GM19239 (cell line): ENCODE data around the gene CEP41.

Source experiments
- DNase-seq: peaks from one replicate; pipeline ENCODE4 v3.0.0; 2011; ENCODE audit warnings: low spot score; ENCODE audit not compliant: insufficient read length
- FAIRE-seq: peaks from 2 replicates; lab custom pipeline; 2011; peaks lifted over from hg19 to GRCh38; lab: Jason Lieb, UNC

The CEP41 gene

GRCh38 chr7:130423501-130424037 lies 17.2 kb downstream of the CEP41 start:
- FAIRE-seq (no peak), DNase-seq (no peak)

- no peak for DNase-seq
- FAIRE-seq: no peak
Observed at GRCh38 chr7:130421684-130422083, 19.1 kb downstream of the CEP41 start.

GRCh38 chr7:130420943-130421578 lies 19.8 kb downstream of the CEP41 start:
- DNase-seq (no peak), FAIRE-seq (no peak)

GRCh38 chr7:130419658-130420057 lies 21.2 kb downstream of the CEP41 start:
- FAIRE-seq (no peak), DNase-seq (no peak)

GRCh38 chr7:130418306-130418705 lies 22.5 kb downstream of the CEP41 start:
- FAIRE-seq (no peak), DNase-seq (no peak)

- FAIRE-seq: no peak
- no peak for DNase-seq
Observed at GRCh38 chr7:130417213-130417612, 23.6 kb downstream of the CEP41 start.

- DNase-seq (no peak), FAIRE-seq (no peak)
Observed at GRCh38 chr7:130415006-130415405, 25.8 kb downstream of the CEP41 start.

GRCh38 chr7:130413201-130413600 lies 27.6 kb downstream of the CEP41 start:
- no peak for FAIRE-seq

GRCh38 chr7:130410868-130411541 lies 29.8 kb downstream of the CEP41 start:
- DNase-seq (no peak), FAIRE-seq (no peak)

More at GRCh38 chr7:130413201-130413600, 27.6 kb downstream of the CEP41 start:
- DNase-seq: no peak

- DNase-seq: no peak
- no peak for FAIRE-seq
Observed at GRCh38 chr7:130409712-130410072, 31.1 kb downstream of the CEP41 start.

GRCh38 chr7:130409067-130409711 lies 31.6 kb downstream of the CEP41 start:
- no peak for FAIRE-seq
- DNase-seq: no peak

GRCh38 chr7:130405003-130405402 lies 35.8 kb downstream of the CEP41 start:
- DNase-seq (no peak), FAIRE-seq (no peak)

GRCh38 chr7:130401578-130401977 lies 39.2 kb downstream of the CEP41 start:
- DNase-seq (no peak), FAIRE-seq (no peak)

GRCh38 chr7:130401101-130401500 lies 39.7 kb downstream of the CEP41 start:
- no peak for DNase-seq
- FAIRE-seq: no peak

GRCh38 chr7:130400120-130400572 lies 40.7 kb downstream of the CEP41 start:
- DNase-seq (no peak), FAIRE-seq (no peak)

GRCh38 chr7:130398526-130399090 lies 42.2 kb downstream of the CEP41 start:
- no peak for FAIRE-seq
- no peak for DNase-seq

GRCh38 chr7:130397758-130398073 lies 43.1 kb downstream of the CEP41 start:
- no peak for FAIRE-seq
- no peak for DNase-seq

- DNase-seq (no peak), FAIRE-seq (no peak)
Observed at GRCh38 chr7:130397051-130397757, 43.6 kb downstream of the CEP41 start.

GRCh38 chr7:130396109-130396508 lies 44.7 kb downstream of the CEP41 start:
- FAIRE-seq (no peak), DNase-seq (no peak)

- no peak for FAIRE-seq
- no peak for DNase-seq
Observed at GRCh38 chr7:130395421-130395820, 45.4 kb downstream of the CEP41 start.
